H1 (cell line): ENCODE data around the gene FSCN2. TPM values are rescaled to one million over a fixed set of nuclear protein-coding genes. Genes with fewer than 3 reads are reported as not detected.

Source experiments
- CTCF ChIA-PET: fragments of 300-600 bp; sonication (Branson Sonifier 250); formaldehyde crosslinking; loops from one replicate; lab custom pipeline; 2021; ENCODE audit not compliant: partially characterized antibody; lab: Charles Lee
- POLR2A ChIA-PET: fragments of 300-600 bp; sonication (Branson Sonifier 250); formaldehyde crosslinking; loops from one replicate; lab custom pipeline; 2021; ENCODE audit warnings: inconsistent platforms; ENCODE audit not compliant: partially characterized antibody; lab: Charles Lee
- DNase-seq, 2 experiments: peaks; one replicate each; pipeline versions ENCODE4 v3.0.0 to v3.0.0-alpha.2; 2010 to 2022; ENCODE audit warnings: low spot score in 2 of 2, low read depth in 1 of 2, mixed read lengths in 1 of 2
- FAIRE-seq: peaks from 2 replicates; lab custom pipeline; 2011; peaks lifted over from hg19 to GRCh38; lab: Jason Lieb, UNC
- H2AFZ ChIP-seq: 2 replicates; pipeline ENCODE4 v1.8.1; 2012; ENCODE audit warnings: low read length, inconsistent platforms
- H2AK5ac ChIP-seq: 2 replicates; pipeline ENCODE4 v1.6.1; 2013; ENCODE audit warnings: low read depth, low read length
- H2BK120ac ChIP-seq: replicated peaks from 2 replicates; pipeline ENCODE3; 2013; ENCODE audit warnings: low read depth, low read length, inconsistent platforms
- H2BK12ac ChIP-seq: 2 replicates; pipeline ENCODE4 v1.6.1; 2013; ENCODE audit warnings: low read depth, low read length
- H2BK15ac ChIP-seq: 2 replicates; pipeline ENCODE4 v1.6.1; 2013; ENCODE audit warnings: low read length
- H2BK20ac ChIP-seq: 2 replicates; pipeline ENCODE4 v1.6.1; 2013; ENCODE audit warnings: low read length
- H2BK5ac ChIP-seq: 2 replicates; pipeline ENCODE4 v1.6.1; 2013; ENCODE audit warnings: low read depth, low read length
- H3K14ac ChIP-seq: 2 replicates; pipeline ENCODE4 v1.6.1; 2013; ENCODE audit warnings: inconsistent platforms; ENCODE audit not compliant: insufficient read length
- H3K18ac ChIP-seq: 2 replicates; pipeline ENCODE4 v1.6.1; 2013; ENCODE audit warnings: low read length; ENCODE audit errors: extremely low read depth
- H3K23ac ChIP-seq: 2 replicates; pipeline ENCODE4 v1.6.1; 2013; ENCODE audit warnings: inconsistent platforms; ENCODE audit not compliant: insufficient read length
- H3K23me2 ChIP-seq: 2 replicates; pipeline ENCODE4 v1.6.1; 2013; ENCODE audit warnings: low read depth, low read length
- H3K27ac ChIP-seq: 2 replicates; pipeline ENCODE4 v1.6.1; 2011; ENCODE audit warnings: low read depth, low read length, inconsistent platforms
- H3K27me3 ChIP-seq, 4 experiments: replicated peaks in 1 of 4; 1 replicate in 1 of 4; 2 replicates in 3 of 4; pipeline versions ENCODE4 v1.6.1 to v1.8.1; 2011 to 2013; ENCODE audit warnings: low read length in 3 of 4, mild to moderate bottlenecking in 3 of 4, inconsistent platforms in 2 of 4, mixed read lengths in 2 of 4, moderate library complexity in 1 of 4; ENCODE audit not compliant: control insufficient read depth in 3 of 4, insufficient read depth in 3 of 4; ENCODE audit errors: extremely low read depth in 1 of 4
- H3K36me3 ChIP-seq, 4 experiments: 2 replicates each; pipeline versions ENCODE4 v1.6.1 to v1.8.1; 2011 to 2013; ENCODE audit warnings: mild to moderate bottlenecking in 4 of 4, low read length in 3 of 4, moderate library complexity in 2 of 4, control low read depth in 1 of 4, inconsistent platforms in 1 of 4; ENCODE audit not compliant: insufficient read depth in 4 of 4, control insufficient read depth in 2 of 4
- H3K4ac ChIP-seq: replicated peaks from 2 replicates; pipeline ENCODE3; 2013; ENCODE audit warnings: low read length, low read depth, mixed read lengths, inconsistent platforms; ENCODE audit not compliant: insufficient read length
- H3K4me1 ChIP-seq, 4 experiments: replicated peaks in 1 of 4; 1 replicate in 1 of 4; 2 replicates in 3 of 4; pipeline versions ENCODE4 v1.6.1 to v1.8.1; 2011 to 2013; ENCODE audit warnings: low read length in 3 of 4, inconsistent platforms in 2 of 4, mixed read lengths in 1 of 4; ENCODE audit not compliant: insufficient read depth in 4 of 4, control insufficient read depth in 3 of 4
- H3K4me2 ChIP-seq, 2 experiments: 2 replicates each; pipeline versions ENCODE4 v1.6.1 to v1.8.1; 2011 to 2013; ENCODE audit warnings: low read depth in 2 of 2, low read length in 2 of 2, control low read depth in 1 of 2, inconsistent platforms in 1 of 2, mild to moderate bottlenecking in 1 of 2; ENCODE audit not compliant: insufficient read depth in 1 of 2
- H3K4me3 ChIP-seq, 4 experiments: fragments of 200-600, 300-600 bp in 1 of 4; sonication (generic), shearing (Covaris generic), sonication (Bioruptor Twin) in 1 of 4; 2 replicates each; pipeline versions ENCODE4 v1.5.1 to v1.8.1; 2011 to 2016; ENCODE audit warnings: low read length in 4 of 4, low read depth in 3 of 4, control low read depth in 2 of 4, inconsistent platforms in 2 of 4, mild to moderate bottlenecking in 2 of 4, mixed read lengths in 1 of 4, moderate library complexity in 1 of 4; ENCODE audit not compliant: insufficient read depth in 2 of 4; ENCODE audit errors: extremely low read depth in 1 of 4
- H3K56ac ChIP-seq: replicated peaks from 2 replicates; pipeline ENCODE3; 2013; ENCODE audit warnings: low read depth, mild to moderate bottlenecking, mixed read lengths, low read length, inconsistent platforms; ENCODE audit not compliant: insufficient read length
- H3K79me1 ChIP-seq: 2 replicates; pipeline ENCODE4 v1.6.1; 2013; ENCODE audit warnings: low read depth, low read length, control low read depth
- H3K79me2 ChIP-seq, 2 experiments: 2 replicates each; pipeline versions ENCODE4 v1.6.1 to v1.8.1; 2012 to 2013; ENCODE audit warnings: low read length in 2 of 2, mild to moderate bottlenecking in 2 of 2, inconsistent platforms in 1 of 2; ENCODE audit not compliant: insufficient read depth in 2 of 2, control insufficient read depth in 1 of 2
- H3K9ac ChIP-seq, 4 experiments: replicated peaks in 1 of 4; 1 replicate in 1 of 4; 2 replicates in 3 of 4; pipeline versions ENCODE4 v1.6.1 to v1.8.1; 2011 to 2013; ENCODE audit warnings: low read depth in 3 of 4, low read length in 3 of 4, control low read depth in 2 of 4, mild to moderate bottlenecking in 2 of 4, moderate library complexity in 2 of 4, inconsistent platforms in 1 of 4; ENCODE audit errors: extremely low read depth in 1 of 4
- H3K9me3 ChIP-seq, 2 experiments: 2 replicates each; pipeline versions ENCODE4 v1.6.1 to v1.8.1; 2012 to 2013; ENCODE audit warnings: mild to moderate bottlenecking in 2 of 2, moderate library complexity in 2 of 2, control low read depth in 1 of 2, inconsistent platforms in 1 of 2, low read depth in 1 of 2, low read length in 1 of 2, mixed read lengths in 1 of 2; ENCODE audit not compliant: insufficient read depth in 2 of 2
- H4K20me1 ChIP-seq, 2 experiments: replicated peaks in 1 of 2; 2 replicates each; pipeline versions ENCODE3 to v1.8.1; 2011 to 2013; ENCODE audit warnings: inconsistent platforms in 2 of 2, low read length in 2 of 2, mild to moderate bottlenecking in 1 of 2; ENCODE audit not compliant: insufficient read depth in 2 of 2, control insufficient read depth in 1 of 2
- H4K5ac ChIP-seq: 2 replicates; pipeline ENCODE4 v1.6.1; 2013; ENCODE audit warnings: low read length, low read depth, mixed read lengths, inconsistent platforms; ENCODE audit not compliant: insufficient read length
- H4K8ac ChIP-seq: 2 replicates; pipeline ENCODE4 v1.8.0; 2013; ENCODE audit warnings: mild to moderate bottlenecking, moderate library complexity, low read length, inconsistent platforms; ENCODE audit not compliant: insufficient read depth; ENCODE audit errors: extremely low read depth
- H4K91ac ChIP-seq: replicated peaks from 2 replicates; pipeline ENCODE3; 2013; ENCODE audit warnings: low read length, mixed read lengths, inconsistent platforms; ENCODE audit not compliant: insufficient read length
- KDM4A ChIP-seq: IDR thresholded peaks from one replicate; pipeline ENCODE4 v1.7.1; 2012; ENCODE audit warnings: low read depth, mild to moderate bottlenecking, moderate library complexity, low read length, inconsistent platforms; ENCODE audit not compliant: severe bottlenecking
- MAX ChIP-seq: IDR thresholded peaks from 2 replicates; pipeline ENCODE4 v1.6.1; 2012; ENCODE audit warnings: inconsistent platforms
- TAF7 ChIP-seq: optimal IDR thresholded peaks from 2 replicates; pipeline ENCODE3; 2011; ENCODE audit warnings: low read depth, mild to moderate bottlenecking, inconsistent platforms, low read length, moderate library complexity, borderline replicate concordance
- ZNF274 ChIP-seq: IDR thresholded peaks from 2 replicates; pipeline ENCODE4 v1.7.0; 2012; ENCODE audit warnings: low read length, borderline replicate concordance; ENCODE audit errors: extremely low read depth
- WGBS, 2 experiments: shearing (Covaris generic) in 1 of 2; methylation state at CpG; one replicate each; pipeline versions ENCODE4 v1.1.6 to v1.1.7; 2013 to 2015; ENCODE audit warnings: low lambda C conversion rate in 2 of 2, mixed read lengths in 2 of 2, inconsistent platforms in 1 of 2, low coverage in 1 of 2, missing lambda C conversion rate in 1 of 2; ENCODE audit not compliant: insufficient replicate concordance in 2 of 2, insufficient coverage in 1 of 2, insufficient read length in 1 of 2; ENCODE audit errors: extremely low coverage in 1 of 2, missing lambda C conversion rate in 1 of 2; 5-methylcytosine and 5-hydroxymethylcytosine counted together
- polyA plus RNA-seq, 7 experiments: library from polyadenylated mRNA; depleted of rRNA in 3 of 7; stranded (reverse) in 5 of 7; unstranded in 2 of 7; fragments of >200 nt in 5 of 7; fragments of 200-250 nt in 2 of 7; gene quantifications; 1 replicate in 5 of 7; 2 replicates in 1 of 7; 4 replicates in 1 of 7; pipeline versions ENCODE4 v1.2.1 to v1.2.3, GENCODE V29; 2011 to 2013; ENCODE audit warnings: missing spikeins in 2 of 7, mixed read lengths in 2 of 7
- total RNA-seq: library from RNA; stranded (reverse); fragmentation: NEBNext Ultra II Directional; extraction: Animal tissue kit (Norgen Biotek cat#: 25700); gene quantifications from 2 replicates; pipeline ENCODE4 v1.2.1, GENCODE V29; 2021

FSCN2 gene
- total and polyA plus RNA-seq, 2 of the 8 experiments (the other 6 are each of a cell fraction or from before 2014, with no cell fraction given), result 0.18 to 0.30 TPM

GRCh38 chr17:81493198-81494038 lies 34.8 kb upstream of the FSCN2 start:
- no peak for TF ChIP-seq KDM4A
- peak; percentile 86 for TF ChIP-seq MAX
- TF ChIP-seq TAF7, result no peak
- no peak for TF ChIP-seq ZNF274
- Histone ChIP-seq H2BK15ac (no peak overlapping the region; the same call in 1 of the 2 replicates), H3K27me3 (peaks cover 0 to 5% (median 2%) of the 10 kb centered on the region in 4 experiments; a peak in 3 of 7 replicates), H4K5ac (no peak overlapping the region), H2BK12ac (peak overlapping the region; percentile 39; the same call in 1 of the 2 replicates), H3K4me2 (no peak overlapping the region; a peak in 1 of 4 replicates), H3K9ac (no peak overlapping the region), H3K79me1 (no peaks in the 10 kb centered on the region), H3K23ac (no peak overlapping the region), H2BK20ac (peak overlapping the region; percentile 15; the same call in 1 of the 2 replicates), H3K36me3 (no peaks in the 10 kb centered on the region), H4K20me1 (no peaks in the 10 kb centered on the region), H2BK5ac (no peak overlapping the region), H4K91ac (no peak overlapping the region), H3K4me1 (peaks cover 6 to 27% (median 21%) of the 10 kb centered on the region in 4 experiments), H3K18ac (no peak overlapping the region), H4K8ac (no peak overlapping the region), H3K14ac (no peak overlapping the region), H3K4ac (no peak overlapping the region), H3K9me3 (no peaks in the 10 kb centered on the region), H3K23me2 (no peaks in the 10 kb centered on the region), H2AFZ (no peak overlapping the region), H3K56ac (no peak overlapping the region), H3K27ac (no peak overlapping the region), H2AK5ac (peak overlapping the region; percentile 39; the same call in 1 of the 2 replicates), H3K79me2 (no peaks in the 10 kb centered on the region), H2BK120ac (no peak overlapping the region), H3K4me3 (no peak overlapping the region)
- DNase-seq (no peak), FAIRE-seq (no peak)
- POLR2A ChIA-PET, result interaction anchor here (0.7 to 35.8 kb wide), 3 partner anchors 23 to 248 kb away, joined by 5 to 1004 read pairs (median 8); partner anchors contain the start of genes ACTG1 and FSCN2
- WGBS, 2 experiments, result 91% methylated on average over 16 of the region's 16 CpGs; no CpG with 5 or more reads in 1 of the 2 experiments
- CTCF ChIA-PET, result interaction anchor here (1.1 to 2.3 kb wide), 6 partner anchors 9 to 184 kb away, joined by 3 to 8 read pairs (median 3); no protein-coding TSS in a partner anchor
